Measurements from ENCODE around the gene ANAPC2.

ANAPC2 gene

GRCh38 chr9:137191691-137192447 lies 3.5 kb upstream of the ANAPC2 start:
- no peak for DNase-seq

- DNase-seq: no peak
Observed at GRCh38 chr9:137191245-137191644, 2.9 kb upstream of the ANAPC2 start.

GRCh38 chr9:137190315-137190856 lies 2.0 kb upstream of the ANAPC2 start:
- no peak for DNase-seq

GRCh38 chr9:137189297-137190295 lies 1.2 kb upstream of the ANAPC2 start:
- DNase-seq: no peak

- DNase-seq: no peak
Observed at GRCh38 chr9:137188086-137188489, 272 bp downstream of the ANAPC2 start.

- no peak for DNase-seq
Observed at GRCh38 chr9:137187386-137187785, 974 bp downstream of the ANAPC2 start.

- no peak for DNase-seq
Observed at GRCh38 chr9:137186385-137186784, 2.0 kb downstream of the ANAPC2 start.

- DNase-seq: no peak
Observed at GRCh38 chr9:137185921-137186320, 2.4 kb downstream of the ANAPC2 start.

GRCh38 chr9:137184881-137185660 lies 3.3 kb downstream of the ANAPC2 start:
- DNase-seq: no peak

- no peak for DNase-seq
Observed at GRCh38 chr9:137183980-137184595, 4.3 kb downstream of the ANAPC2 start.

GRCh38 chr9:137182836-137183235 lies 5.5 kb downstream of the ANAPC2 start:
- no peak for DNase-seq

- DNase-seq: no peak
Observed at GRCh38 chr9:137181680-137182079, 6.7 kb downstream of the ANAPC2 start.

GRCh38 chr9:137180491-137180890 lies 7.9 kb downstream of the ANAPC2 start:
- no peak for DNase-seq

GRCh38 chr9:137179761-137180160 lies 8.6 kb downstream of the ANAPC2 start:
- no peak for DNase-seq

GRCh38 chr9:137178939-137179630 lies 9.3 kb downstream of the ANAPC2 start:
- no peak for DNase-seq

- DNase-seq: no peak
Observed at GRCh38 chr9:137178201-137178938, 10.0 kb downstream of the ANAPC2 start.

- DNase-seq: peak; percentile 17
Observed at GRCh38 chr9:137176302-137177182, 11.8 kb downstream of the ANAPC2 start.

GRCh38 chr9:137175345-137175961 lies 12.9 kb downstream of the ANAPC2 start:
- no peak for DNase-seq

- peak; percentile 29 for DNase-seq
Observed at GRCh38 chr9:137174722-137175293, 13.6 kb downstream of the ANAPC2 start.
